Measurements from ENCODE around the gene LIMK1.
"Not testable (repeated sequence)": the region's sequence is repeated elsewhere in the genome, so short reads cannot be mapped to it uniquely, and the experiment has no call there.

Gene LIMK1

DNA sequence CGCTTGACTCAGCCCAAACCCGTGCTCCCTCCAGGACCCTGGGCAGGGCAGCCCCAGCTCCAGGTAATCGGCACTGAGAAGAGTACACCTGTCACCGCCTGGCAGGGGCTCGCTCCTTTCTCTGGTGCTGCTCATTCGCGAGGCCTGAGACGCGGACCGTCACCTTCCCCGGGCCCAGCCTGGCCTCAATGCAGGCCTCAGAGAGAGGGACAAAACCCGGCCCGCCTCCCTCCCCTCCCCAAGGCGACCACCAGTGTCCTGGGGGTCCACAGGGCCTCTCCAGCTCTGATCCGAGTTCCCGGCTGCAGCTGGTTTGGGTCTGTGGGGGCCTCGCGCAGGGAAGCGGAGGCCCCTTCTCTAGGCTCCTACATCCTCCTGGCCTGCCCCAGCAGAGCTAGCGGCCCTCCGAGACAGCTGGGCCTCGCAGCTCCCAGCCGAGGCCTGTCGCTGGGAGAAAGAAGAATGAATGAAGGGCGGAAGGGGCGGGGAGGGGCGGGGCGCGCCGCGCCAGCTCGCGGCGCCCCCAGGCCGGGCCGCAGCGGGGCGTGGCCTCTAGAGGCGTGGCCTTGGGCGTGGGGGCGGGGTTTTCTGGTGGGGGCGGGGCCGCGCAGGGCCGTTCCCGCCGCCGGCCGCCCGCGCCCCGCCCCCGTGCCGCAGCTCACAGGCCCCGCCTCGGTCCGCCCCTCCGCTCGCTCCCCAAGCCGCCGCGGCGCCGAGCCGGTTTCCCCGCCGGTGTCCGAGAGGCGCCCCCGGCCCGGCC lies at the start of gene LIMK1:
Gene LIMK1 (plus strand): TSS at position 688 of the 760 bp plus-strand sequence. CDS start 187 bp downstream, outside the sequence.
- DNase-seq = peak; percentile 40

DNA sequence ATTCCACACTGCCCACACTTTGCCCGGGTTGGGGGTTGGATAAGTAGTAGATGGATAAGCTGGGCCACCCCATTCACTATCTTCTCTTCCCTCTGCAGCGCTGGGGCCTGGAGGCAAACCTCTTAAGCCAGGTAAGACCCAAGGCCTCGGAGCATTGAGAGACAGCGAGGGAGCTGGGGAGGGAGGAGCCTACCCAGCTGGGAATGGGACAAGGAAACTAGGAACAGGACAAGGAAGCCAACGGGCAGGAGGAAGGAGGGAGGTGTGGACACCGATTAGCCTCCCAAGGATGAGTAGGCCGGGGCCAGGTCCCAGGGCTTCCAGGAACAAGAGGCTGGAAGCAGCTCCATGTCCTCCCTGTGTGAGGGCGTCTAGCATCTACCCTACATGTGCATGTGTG lies 46.0 kb upstream of the LIMK1 start:
- DNase-seq = no peak

DNA sequence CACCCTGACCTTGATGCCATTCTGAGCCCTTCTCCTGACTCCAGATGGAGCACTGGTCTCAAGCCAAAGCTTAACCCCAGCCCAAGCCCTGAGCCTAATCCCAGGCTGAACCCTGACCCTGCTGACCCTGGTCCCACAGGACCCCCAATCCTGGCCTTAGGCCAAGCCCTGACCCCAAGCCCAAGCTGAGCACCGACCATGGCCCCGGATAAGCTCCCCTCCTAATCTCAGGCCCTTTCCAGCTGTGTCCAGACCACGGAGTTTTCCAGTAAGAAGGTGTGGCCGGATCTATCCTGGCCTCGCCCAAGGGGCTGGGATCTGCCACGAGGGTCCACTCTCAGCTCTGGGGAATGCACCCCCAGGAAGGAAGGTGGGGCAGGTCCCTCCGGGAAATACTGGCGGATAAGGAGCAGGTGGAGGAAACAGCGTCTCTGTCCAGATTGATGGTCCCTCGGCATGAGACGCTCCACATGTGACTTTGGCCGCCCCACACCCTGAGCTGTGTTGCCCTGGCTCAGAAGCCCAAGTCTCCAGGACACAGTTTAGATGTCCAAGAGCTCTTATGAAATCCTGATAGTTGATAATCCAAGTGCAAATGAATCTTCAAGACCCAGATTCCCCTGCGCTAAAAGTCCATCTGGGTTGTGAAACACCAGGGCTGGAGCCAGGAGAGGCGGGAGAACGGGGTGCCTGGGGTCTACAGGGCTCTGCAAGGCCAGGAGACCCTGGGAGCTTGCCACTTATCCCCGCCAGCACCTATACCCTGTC lies 45.2 kb upstream of the LIMK1 start:
- DNase-seq = no peak

DNA sequence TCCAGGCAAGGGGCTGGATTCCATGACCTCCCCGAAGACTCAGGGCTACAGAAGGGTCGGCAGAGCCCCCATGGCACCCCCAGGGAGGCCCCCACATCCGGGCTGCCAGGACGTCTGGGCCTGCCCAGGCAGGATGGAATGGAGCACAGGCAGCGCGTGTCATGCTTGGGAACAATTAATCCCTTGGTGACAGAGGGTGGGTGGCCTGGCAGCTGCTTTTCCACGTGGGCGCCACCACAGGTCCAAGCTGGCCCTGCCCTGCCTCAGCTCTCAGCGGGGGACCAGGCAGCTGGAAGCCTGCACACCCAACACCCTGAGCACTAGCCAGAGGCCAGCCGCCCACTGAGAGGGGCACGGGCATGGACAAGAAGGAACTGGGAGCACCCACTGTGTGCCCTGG lies 44.3 kb upstream of the LIMK1 start:
- no peak for DNase-seq

DNA sequence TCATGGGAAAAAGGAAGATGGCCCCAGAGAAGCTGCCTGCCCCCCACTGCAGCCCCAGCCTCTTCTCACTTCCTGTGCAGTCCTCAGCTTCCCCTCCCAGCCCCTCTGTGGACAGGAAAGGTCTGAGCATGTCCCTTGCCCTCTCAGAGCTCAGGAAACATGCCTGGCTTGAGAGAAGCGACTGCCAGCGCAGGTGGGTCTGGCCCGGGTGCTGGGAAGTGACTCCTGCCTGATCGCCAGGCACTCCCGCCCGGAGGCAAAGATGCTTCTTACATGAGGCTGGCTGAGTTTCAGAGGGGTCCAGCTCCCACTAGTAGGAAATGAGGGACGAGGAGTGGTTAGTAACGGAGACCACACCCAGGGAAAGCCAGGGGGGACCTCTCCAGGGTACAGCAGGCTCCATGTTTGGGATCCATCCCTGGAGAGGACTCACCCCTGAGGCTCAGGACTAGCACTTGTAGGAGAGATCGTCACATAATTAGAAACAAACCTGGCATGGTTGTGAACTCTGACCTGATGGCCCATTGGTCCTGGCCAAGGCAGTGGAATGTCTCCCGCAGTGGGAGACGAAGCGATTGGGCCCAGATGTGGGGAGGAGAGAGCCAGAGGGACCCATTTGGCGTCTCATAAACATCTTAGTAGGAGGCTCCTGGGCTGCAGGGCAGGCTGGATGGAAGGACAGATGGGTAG lies 43.4 kb upstream of the LIMK1 start:
- DNase-seq = no peak

DNA sequence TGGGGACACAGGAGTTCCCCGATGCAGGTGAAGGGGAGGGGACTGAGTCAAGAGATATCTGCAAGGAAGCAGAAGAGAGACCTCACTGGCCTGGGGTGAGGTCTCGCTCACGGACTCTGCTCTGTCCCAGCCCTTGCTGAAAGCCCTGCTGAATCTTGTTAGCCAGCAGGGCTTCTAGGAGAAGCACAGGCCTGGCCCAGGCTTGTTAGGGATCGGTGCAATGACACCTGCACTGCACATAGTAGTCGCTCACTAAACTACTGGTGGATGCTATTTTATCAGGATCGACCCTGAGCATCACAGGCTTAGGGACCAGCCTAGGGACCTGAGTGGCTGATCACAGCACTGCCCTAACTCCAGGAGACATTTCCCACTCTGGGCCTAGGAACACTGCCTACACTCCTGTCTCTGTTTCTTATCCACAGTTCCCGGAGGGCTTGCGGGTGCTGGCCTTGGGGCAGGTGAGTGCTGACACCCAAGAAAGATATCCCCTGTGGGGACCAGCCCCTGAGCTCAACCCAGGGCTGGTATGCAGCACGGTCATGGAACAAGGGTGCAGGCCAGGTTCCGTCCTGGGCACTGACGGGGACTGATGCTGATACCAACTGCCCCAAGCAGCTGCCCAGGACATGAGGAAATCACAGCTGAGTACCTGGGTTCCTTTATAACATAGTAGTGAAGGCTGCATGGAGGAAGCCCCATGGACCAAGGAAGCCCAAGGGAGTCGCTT lies 42.6 kb upstream of the LIMK1 start:
- DNase-seq = no peak

DNA sequence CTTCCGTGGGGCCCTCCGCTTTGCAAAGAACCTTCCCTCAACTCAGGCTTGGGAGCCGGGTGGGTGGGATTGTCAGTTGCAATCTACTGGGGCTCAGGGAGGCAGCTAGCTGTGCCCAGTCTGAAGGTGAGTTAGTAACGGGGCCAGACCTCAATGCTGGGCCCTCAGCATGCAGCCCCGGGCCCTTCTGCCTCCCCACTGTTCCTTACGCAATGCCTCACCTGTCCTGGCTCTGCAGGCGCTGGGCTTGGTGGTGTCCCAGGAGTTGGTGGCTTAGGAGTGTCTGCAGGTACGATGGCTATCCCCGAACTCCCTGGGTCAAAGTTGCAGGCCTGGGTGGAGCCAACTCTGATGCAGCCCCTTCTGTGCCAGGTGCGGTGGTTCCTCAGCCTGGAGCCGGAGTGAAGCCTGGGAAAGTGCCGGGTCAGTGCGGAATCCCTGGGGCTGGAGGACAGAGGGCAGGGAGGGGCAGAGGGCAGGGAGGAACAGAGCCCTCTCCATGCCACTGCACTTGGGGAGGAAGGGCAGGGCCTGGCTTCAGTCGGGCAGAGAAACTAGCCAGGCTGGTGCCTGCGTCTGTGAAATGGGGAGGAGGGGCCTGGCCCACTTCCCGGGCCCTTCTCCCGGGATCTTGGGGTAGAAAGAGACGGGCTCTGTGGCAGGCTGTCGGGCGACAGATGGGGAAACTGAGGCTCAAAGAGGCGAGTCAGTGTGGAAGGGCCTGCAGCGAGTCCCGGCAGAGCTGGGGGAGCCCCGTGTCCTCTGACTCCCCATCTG lies 40.7 kb upstream of the LIMK1 start:
- DNase-seq = no peak

DNA sequence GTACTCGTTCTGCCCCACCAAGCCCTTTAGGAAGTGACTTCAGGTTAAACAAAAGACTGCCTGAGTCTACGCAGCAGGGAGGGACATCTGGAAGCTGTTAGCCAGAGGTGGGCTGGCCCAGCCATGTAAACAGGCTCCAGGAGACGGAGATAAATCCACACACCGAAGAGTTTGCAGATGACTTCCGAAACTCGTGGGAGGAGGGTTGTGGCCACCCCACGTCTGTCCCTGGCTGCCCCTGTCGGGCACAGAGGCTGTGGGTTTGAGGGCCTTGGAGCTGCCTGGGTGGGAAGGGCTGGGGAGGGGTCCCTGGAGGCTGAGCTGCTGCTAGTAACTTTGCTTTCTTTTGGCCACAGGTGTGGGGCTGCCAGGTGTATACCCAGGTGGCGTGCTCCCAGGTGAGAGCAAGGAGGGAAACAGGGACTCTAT lies 40.1 kb upstream of the LIMK1 start:
- no peak for DNase-seq

DNA sequence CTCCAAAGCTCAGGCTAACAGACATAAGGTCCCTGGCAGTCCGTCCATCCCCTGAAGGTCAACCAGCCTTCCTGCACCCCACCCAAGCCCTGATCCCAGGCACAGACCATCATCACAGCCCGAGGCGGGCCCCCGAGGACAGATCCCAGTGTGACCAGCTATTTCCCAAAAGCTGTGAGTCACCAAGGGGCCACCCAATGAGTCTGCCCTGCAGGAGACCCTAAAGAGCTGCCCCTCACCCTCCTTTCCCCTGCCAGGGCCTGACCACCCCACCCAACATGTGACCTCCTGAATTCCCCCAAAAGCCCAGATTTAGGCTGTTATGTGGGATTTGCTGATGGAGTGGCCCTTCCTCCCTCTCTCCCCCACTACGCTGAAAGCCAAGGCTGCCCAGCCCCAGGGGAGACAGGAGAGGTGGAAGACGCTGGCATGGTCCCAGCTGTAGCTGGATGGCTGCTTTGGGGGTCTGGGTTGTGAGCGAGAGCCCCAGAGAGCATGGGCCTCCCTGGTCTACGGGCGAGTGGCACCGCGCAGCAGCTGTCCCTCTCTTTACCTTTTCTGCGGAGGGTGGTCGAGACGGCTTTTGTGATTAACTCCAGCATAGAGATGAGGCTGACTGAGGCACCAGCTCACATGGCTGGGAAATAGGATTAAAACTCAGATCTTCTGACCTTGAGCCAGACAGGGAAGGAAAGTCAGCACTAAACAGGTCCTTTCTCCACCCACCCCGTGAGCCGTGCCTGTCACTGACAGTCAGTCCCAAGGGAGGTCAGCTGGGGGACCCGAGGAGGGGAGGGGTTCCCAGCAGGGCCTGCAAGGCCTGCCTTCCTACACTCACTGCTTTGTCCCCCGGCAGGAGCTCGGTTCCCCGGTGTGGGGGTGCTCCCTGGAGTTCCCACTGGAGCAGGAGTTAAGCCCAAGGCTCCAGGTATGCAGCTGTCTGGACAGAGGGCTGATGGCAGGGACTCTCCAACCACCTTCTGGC lies 38.9 kb upstream of the LIMK1 start:
- DNase-seq = no peak

DNA sequence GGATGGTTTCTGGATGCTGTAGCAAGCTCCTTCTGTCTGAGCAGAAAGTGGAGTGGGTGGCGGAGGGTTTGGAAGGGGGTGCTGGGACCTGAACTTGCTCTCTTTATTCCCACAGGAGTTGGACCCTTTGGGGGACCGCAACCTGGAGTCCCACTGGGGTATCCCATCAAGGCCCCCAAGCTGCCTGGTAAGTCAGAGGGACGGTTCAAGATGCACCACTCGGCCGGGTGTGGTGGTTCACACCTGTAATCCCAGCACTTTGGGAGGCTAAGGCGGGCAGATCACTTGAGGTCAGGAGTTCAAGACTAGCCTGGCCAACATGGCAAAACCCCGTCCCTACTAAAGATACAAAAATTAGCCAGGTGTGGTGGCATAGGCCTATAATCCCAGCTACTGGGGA lies 37.0 kb upstream of the LIMK1 start:
- not testable (repeated sequence) for DNase-seq

DNA sequence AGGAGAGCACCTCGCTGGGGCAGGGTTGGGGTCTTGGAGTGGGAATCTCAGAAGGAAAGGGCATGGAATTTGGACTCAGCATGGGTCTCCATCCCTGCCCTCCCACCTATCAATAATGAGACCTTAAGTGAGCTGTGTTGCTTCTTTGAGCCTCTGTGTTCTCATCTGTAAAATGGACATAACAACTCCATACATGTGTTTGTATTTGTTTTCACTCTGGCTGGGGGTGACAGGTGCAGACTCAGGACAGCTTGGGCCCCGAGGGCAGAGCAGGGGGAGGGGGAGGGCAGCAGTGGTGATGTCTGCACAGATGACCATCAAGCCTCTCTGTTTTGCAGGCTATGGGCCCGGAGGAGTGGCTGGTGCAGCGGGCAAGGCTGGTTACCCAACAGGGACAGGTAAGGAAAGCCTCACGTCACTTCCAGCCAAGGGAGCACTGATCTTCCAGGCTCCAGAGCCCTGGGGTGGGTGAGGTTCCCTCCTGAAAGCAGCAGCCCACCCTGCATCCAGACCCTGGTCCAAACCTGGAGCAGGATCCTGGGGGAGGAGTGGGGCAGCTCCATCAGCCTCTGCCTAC lies 35.7 kb upstream of the LIMK1 start:
- no peak for DNase-seq

DNA sequence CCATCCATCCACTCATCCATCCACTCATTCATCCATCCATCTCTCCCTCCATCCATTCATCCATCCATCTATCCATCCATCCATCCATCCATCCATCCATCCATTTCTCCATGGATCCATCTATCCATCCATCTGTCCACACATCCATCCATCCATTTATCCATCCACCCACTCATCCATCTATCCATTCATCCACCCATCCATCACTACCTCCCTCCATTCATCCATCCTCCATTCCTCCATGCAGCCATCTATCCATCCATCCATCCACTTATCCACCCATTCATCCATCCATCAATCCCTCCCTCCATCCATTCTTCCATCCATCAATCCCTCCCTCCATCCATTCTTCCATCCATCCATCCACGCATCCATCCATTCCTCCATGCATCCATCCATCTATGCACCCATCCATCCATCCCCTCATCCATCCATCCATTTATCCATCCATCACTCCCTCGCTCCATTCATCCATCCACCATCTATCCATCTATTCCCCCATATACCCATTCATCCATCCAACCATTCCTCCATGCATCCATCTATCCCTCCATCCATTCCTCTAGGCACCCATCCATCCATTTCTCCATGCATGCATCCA lies 34.5 kb upstream of the LIMK1 start:
- DNase-seq = no peak

DNA sequence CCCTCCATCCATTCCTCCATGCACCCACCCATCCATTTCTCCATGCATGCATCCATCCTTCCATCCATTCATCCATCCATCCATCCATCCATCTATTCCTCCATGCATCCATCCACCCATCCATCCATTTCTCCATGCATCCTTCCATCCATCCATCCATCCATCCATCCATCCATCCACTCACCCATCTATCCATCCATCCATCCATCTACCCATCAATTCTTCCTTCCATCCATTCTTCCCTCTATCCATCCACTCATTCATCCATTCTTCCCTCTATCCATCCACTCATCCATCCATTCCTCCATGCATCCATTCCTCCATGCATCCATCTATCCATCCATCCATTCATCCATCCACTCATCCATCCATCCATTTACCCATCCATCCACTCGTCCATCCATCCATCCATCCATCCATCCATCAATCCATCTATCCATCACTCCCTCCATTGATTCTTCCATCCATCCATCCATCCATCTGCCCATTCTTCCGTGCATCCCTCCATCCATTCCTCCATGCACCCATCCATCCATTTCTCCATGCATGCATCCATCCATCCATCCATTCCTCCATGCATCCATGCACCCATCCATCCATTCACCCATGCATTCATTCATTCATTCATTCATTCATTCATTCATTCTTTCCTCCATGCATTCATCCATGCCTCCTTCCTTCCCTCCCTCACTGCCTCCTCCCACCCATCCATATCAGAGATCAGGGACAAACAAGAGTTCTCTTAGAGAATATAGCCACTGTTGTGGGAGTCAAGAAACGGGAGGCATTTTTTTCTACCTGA lies 33.4 kb upstream of the LIMK1 start:
- no peak for DNase-seq

DNA sequence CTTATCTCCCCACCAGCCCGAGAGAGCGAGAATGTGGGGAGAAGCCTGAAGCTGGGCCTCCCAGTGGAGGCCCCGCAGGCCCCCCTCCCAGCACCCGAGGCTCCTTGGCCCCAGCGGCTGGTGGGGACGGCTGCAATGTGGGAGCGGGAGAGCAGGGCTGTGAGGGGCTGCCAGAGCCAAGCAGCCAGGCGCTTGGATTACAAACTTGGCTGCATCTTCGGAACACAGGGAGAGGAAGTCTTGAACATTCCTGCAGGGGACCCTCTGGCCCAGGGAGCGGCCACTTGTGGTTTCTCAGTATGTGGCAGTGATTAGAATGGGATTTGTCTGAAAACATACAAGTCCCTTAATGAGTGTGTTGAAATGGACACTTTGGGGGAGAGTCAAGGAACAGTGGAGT lies 32.4 kb upstream of the LIMK1 start:
- no peak for DNase-seq

DNA sequence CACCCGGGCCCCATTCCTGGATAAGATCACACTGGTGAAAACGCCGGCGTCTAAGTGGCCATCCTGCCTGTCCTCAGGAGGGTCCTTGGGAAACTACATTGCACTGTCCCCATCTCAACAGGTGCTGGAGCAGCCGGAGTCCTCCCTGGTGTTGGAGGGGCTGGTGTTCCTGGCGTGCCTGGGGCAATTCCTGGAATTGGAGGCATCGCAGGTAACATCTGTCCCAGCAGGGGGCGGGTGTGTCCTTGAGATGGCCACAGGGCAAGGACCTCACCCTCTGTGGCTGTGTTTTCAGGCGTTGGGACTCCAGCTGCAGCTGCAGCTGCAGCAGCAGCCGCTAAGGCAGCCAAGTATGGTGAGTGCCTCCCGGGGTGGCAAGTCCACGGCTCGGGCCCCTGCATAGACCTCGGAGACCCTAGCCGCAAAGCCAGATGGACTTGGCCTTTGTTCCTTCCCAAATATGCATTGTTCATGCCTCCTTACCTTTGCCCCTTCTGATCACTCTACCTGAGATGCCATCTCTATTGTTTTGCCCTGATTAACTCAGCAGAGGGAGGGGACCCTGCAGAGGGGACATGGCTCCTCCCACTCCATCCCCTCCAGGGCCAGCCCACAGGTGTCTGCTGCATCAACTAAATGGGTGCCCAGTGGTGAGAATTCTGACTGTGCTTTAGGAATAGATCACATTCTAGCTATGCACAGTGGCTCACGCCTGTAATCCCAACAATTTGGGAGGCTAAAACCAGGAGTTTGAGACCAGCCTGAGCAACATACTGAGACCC lies 31.8 kb upstream of the LIMK1 start:
- DNase-seq = no peak

DNA sequence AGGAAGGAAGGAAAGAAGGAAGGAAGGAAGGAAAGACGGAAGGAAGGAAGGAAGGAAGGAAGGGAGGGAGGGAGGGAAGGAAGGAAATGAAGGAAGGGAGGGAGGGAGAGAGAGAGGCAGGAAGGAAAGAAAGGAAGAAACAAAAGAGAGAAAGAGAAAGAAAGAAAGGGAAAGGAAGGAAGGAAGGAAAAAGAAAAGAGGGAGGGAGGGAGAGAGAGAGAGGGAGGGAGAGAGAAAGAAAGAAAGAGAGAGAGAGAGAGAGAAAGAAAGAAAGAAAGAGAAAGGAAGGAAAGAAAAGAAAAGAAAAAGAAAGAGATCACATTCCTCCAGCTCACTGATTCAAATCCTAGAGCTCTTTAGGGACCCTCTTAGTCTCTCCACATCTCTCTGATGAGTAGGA lies 31.0 kb upstream of the LIMK1 start:
- no peak for DNase-seq

DNA sequence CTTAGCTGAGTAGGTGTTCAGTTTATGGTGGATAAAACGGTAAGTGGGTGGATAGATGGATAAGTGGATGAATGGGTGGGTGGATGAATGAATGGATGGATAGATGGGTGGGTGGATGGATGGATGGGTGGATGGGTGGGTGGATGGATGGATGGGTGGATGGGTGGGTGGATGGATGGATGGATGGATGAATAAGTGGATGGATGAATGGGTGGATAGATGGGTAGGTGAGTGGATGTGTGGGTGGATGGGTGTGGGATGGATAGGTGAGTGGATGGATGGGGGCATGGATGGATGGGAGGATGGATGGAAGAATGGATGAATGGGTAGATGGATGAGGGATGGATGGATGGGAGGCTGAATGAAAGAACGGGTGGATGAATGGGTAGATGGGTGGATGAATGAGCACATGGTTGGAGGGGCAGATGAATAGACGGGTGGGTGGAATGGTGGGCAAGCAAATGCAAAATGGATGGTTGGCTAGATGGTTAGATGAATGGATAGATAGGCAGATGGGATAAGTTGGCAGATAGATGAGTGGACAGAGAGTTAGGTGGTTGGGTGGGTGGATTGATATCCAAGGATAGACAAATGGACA lies 29.9 kb upstream of the LIMK1 start:
- no peak for DNase-seq
